GM12872 (cell line): Measurements from ENCODE around the gene CAND2.

Experiments
- CTCF ChIP-seq: IDR thresholded peaks from 3 replicates; pipeline ENCODE4 v1.5.1; 2011; ENCODE audit warnings: low read depth, mild to moderate bottlenecking, low read length, moderate library complexity; ENCODE audit not compliant: insufficient read depth

Gene CAND2

GRCh38 chr3:12796171-12797123 is at the start of gene CAND2:
Gene CAND2, plus strand, starts transcription at chr3:12796680. Its CDS starts 41 bp downstream, at chr3:12796721.
- TF ChIP-seq CTCF: no peak

GRCh38 chr3:12748477-12748876 is 48.0 kb upstream of the CAND2 start:
- no peak for TF ChIP-seq CTCF

- no peak for TF ChIP-seq CTCF
Observed at GRCh38 chr3:12750223-12750622, 46.3 kb upstream of the CAND2 start.

DNA sequence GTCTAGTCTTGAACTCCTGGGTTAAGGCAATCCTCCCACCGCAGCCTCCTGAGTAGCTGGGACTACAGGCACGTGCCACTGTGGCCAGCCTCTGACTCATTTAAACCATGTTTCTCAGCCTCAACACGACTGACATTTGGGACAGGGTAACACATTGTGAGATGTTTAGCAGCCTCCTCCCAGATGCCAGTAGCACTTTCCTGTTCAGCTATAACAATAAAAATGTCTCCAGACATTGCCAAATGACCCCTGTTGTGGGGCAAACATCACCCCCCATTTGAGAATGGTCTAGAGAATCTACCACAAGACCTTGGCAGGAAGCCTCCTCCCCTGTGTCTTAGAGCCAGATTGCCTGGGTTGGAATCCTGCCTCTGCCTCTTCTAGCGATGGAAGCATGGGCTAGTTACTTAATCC is 45.8 kb upstream of the CAND2 start:
- TF ChIP-seq CTCF: no peak

DNA sequence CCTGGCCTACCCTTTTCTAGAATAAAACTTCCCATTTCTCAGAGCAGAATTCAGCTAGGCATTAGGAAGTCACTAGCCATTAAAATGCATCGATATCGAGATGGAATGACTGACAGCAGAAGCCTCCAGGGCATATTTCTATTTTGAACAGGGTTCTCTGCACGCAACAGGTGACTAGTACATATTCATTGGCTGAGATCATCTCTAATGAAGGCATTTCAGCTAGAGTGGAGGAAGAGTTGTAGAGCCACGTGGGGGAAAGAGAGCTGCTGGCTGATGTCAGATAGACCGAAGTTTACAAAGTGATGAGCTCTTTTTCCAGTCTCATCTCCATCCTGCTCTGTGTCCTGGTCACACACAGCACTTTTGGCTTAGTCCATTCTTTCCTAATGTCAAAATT is 44.9 kb upstream of the CAND2 start:
- TF ChIP-seq CTCF: no peak

GRCh38 chr3:12752102-12752501 is 44.4 kb upstream of the CAND2 start:
- no peak for TF ChIP-seq CTCF

DNA sequence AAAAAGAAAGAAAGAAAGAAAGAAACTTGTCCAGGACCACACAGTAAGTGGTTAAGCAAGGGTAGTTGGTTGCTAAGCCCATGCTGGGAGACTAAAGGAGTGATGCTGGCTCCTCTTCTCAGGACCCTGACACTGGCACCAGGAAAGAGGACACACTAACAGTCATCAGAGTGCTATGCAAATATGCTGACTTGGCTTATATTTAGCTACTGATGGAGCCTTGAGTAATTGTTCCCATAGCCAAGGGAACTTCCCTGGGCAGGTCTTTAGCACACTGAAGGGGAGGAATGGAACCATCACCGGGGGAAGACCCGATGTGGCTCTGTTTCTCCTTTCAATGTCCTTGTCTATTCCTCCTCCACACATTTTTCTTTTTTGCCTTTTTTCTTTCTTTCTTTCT is 43.7 kb upstream of the CAND2 start:
- no peak for TF ChIP-seq CTCF
